ENCODE results near the gene TMEM240.
A peak's percentile ranks its signal among the peaks of the same experiment; 100 is the strongest.
"Not testable (repeated sequence)": the region's sequence is repeated elsewhere in the genome, so short reads cannot be mapped to it uniquely, and the experiment has no call there.

The TMEM240 gene

DNA sequence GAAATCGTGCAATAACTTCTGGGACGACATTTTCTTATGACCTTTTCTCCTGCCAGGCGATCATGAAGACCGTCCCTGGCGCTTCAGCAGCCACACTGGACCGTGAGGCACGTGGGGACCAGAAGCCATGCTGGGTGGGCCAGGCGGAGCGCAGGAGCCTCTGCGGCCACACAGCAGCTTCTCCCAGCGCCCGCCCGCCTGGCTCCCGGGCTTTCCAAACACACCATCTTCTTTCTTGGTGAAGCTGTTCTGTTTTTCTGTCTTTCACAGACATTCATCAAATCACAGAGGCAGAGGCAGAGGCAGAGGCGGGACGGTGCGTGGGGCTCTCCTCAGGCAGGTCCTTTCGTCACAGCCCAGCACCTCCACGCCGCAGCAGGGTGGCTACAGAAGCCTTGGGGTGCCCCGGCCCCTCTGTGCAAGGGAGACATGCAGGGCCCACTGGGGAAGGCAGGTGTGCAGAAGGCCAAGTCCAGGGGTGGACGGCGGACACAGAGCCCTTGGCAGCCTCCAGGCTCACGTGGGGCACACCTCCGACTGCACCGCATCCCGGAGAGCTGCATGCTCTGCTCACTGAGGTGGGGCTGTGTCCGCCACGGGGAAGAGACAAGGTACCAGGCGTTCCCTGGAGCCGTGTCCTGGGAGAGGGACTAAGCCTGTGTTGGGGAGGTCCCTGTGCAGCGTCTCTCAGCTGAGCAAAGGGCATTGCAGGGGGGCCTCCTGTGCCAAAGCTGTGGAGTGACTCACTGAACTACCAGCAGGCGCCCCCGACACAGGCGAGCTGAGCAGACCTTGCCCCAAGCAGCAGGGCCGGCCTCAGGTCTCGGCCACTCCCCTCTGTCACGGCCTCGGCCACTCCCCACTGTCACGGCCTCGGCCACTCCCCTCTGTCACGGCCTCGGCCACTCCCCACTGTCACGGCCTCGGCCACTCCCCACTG is 2.6 kb upstream of the TMEM240 start:
- Histone ChIP-seq H3K27ac (peak overlapping the region in 1 of 21 experiments; percentile 36), H3K4me3 (no peak overlapping the region)

DNA sequence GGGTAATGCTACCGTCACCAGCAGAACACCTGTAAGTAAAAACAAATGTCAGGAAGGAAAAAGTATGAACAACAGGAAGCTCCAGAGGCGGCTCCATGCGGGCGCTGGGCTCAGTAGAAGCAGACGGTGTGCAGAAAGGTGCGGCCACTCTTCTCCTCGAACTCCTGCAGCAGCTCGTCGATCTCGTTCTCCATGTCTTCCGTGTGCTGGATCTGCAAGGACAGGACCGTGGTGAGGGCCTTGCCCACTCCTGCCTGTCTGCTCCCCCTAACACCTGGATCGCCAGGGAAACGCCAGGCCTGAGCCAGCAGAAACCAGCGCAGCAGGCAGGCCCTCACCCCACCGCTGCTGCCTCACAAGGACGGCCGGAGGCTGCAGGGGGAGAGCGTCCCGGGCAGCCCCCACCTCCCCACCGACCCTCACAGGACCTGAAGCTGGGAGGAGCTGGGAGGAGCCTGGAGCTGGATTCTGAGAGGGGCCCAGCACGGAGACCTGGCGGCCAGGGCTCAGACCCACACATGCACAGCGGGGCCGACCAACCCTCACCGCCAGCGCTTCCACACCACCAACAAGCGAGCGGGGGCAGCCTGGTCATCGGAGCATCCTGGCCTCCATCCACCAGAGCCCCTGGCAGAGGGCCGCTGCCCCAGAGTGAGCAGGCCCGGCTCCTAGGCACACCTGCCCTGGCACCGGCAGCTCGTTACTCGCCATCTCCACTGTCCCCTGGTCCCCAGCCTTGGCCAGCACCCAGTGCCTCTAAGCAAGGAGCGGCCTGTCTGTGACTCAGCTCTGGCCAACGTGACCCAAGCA is 1.7 kb upstream of the TMEM240 start:
- no peak overlapping the region for H3K4me3 ChIP-seq
- H3K27ac ChIP-seq = no peak overlapping the region

DNA sequence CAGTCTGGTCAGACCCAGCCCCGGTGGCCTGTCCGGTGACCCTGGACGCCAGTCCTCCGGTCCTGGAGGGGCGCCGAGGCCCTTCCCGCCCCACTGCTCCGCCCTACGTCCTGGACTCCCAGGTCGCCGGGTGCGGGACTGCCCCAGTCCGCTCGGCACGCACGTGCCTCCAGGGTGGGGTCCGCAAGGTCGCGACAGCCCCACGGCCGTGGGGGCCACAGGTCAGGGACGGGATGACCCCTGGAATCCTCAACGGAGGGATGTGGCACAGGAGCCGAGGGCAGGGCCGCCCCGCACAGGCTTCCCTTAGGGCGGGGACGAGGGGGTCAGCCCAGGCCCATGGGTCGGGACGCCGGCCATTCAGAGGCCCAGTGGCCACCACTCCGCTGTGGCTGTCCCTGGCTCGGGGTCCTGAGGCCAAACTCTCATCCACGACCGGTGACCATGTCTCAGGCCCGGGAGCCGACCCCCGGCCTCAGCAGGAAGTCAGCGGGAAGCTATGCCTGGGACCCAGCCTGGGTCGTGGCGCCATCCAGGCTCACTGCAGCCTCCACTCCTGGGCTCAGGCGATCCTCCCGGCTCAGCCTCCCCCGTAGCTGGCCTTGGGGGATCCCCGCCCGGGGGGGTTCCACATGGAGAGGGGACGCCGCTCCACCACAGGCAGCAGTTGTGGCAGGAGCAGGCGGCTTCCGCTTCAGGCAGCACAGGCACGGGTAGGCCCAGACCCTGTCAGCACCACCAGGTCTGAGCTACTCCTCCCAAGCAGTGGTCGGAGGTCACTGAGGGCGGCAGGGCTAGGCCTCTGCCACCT is 599 bp upstream of the TMEM240 start:
- H3K4me3 ChIP-seq = peak overlapping the region; percentile 29 to 52 (median 40)
- peak overlapping the region in 16 of 21 experiments; percentile 29 to 80 (median 68) for H3K27ac ChIP-seq

DNA sequence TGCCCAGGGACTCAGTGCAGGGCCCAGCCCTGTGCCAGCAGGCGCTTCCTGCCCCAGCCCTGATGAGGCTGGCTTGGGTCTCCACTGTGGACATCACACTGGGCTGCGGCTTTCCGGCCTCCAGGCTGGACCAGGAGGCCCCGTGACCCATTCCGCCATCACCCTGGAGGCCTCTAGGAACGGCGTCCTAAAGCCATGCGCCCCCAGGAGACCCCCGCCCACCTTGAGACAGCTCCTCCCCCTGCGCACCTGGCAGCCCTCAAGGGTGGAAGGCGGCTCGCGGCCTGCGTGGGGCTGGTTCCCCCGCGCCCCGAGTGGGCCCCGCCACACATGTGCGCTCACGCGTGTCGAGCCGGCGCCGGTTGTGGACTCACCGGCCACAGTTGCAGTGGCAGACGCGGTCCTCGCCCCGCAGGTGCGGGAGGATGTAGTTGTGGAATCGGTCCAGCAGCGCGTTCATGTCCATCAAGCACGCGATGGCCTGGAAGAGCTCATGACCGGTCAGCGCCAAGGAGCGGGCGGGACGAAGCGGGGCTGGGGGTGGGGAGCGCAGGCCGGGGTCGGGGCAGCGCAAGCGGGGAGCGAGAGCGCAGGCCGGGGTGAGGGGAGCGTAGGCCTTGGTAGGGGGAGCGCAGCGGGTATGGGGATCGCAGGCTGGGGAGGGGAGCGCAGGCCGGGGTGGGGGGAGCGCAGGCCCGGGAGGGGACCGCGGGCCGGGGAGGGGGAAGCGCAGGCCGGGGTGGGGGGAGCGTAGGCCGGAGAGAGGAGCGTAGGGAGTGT is 924 bp downstream of the TMEM240 start:
- Histone ChIP-seq H3K27ac (peak overlapping the region in 11 of 21 experiments; percentile 10 to 80 (median 71)), H3K4me3 (peak overlapping the region; percentile 29 to 52 (median 40))

DNA sequence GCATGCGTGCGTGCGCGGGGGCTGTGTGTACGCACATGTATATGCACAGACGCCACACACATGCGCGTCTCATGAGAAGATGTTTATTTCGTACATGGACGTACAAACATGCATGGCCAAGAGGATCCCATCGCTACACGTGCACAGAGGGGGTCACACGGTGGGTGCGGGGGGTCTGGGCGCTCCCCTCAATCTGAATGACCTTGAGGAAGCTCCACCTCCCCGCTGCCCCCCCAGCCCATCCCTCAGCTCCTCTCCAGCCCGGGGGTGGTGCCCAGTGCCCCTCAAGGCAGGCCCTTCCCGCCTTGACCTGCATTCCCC is 1.5 kb downstream of the TMEM240 start:
- peak overlapping the region in 2 of 21 experiments; percentile 71 to 80 for H3K27ac ChIP-seq

DNA sequence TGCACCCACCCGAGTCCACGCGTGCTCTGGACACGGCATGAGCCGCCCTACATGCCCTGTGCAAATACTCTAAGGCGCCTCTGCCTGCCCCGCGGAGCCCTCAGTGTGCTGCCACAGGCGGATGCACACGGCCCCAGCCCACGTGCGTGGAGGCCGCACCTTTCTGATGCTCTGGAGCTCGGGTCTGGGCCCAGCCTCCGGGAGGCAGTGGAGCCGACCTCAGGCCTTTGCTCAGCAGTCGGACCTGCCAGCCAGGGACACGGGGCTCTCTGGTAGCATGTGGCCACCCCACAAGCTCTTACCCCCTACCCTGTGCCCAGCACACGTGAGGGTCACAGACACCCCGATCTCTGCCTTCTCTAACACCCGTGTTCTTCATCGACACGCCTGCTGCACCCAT is 2.1 kb downstream of the TMEM240 start:
- no peak overlapping the region for H3K4me3 ChIP-seq
- H3K27ac ChIP-seq = no peak overlapping the region

More for the DNA sequence above, 1.5 kb downstream of the TMEM240 start:
- H3K4me3 ChIP-seq = peak overlapping the region in 2 of 7 experiments; percentile 40 to 52

DNA sequence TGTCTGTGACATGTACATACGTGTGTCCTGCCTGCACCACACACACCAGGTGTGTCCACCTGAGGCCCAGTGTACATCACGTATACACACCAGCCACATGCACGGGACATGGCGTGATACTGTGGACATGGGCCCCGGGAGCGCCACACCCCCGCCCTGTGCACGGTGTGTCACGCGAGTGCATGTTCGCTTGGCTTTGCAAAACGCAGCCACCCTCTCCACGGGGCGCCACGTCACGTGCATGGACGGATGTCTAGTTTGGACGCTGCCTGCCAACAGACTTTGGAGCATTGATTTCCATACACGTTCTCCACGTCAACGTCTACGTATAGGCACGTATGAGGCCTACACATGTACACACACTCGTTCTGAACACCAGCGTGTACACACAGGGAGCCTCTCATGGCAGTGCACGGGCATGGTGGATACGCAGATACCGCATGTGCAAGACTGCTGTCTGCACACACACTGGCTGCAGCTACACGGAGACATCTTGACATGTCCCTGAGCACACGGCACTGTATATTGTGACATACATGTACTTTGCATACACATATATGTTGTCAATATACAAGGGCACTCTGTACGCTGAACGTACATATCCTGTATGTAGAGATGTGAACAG is 2.7 kb downstream of the TMEM240 start:
- H3K27ac ChIP-seq = no peak overlapping the region
- H3K4me3 ChIP-seq = no peak overlapping the region

DNA sequence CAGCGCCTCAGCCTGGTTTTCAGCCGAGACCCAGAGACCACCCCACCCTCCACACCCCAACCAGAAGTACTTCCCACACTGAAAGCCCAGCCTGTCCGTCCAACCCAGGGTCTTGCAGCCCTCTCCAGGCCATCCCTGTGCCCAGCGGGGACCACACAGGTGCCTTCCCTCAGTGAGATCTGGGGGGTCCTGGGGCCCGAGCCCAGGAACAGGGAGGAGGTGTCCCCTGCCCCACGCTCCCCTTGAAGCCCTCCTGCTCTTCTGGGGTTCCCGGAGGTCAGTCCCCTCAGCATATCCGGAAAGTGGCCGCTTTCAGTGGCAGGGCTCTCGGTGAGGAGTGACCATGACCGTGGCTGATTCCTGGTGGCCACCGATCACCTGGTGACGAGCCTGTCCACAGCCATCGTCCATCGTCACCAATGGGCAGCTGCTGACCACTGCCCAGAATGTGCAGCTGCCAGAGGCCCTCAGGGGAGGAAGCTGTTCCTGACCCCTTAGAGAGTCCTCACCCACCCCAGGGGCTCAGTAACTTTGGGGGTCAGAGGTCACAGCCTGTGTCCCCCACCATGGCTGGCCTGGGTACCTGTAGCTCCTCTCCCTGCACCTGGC is 3.4 kb downstream of the TMEM240 start:
- no peak overlapping the region for H3K27ac ChIP-seq
- no peak overlapping the region for H3K4me3 ChIP-seq

DNA sequence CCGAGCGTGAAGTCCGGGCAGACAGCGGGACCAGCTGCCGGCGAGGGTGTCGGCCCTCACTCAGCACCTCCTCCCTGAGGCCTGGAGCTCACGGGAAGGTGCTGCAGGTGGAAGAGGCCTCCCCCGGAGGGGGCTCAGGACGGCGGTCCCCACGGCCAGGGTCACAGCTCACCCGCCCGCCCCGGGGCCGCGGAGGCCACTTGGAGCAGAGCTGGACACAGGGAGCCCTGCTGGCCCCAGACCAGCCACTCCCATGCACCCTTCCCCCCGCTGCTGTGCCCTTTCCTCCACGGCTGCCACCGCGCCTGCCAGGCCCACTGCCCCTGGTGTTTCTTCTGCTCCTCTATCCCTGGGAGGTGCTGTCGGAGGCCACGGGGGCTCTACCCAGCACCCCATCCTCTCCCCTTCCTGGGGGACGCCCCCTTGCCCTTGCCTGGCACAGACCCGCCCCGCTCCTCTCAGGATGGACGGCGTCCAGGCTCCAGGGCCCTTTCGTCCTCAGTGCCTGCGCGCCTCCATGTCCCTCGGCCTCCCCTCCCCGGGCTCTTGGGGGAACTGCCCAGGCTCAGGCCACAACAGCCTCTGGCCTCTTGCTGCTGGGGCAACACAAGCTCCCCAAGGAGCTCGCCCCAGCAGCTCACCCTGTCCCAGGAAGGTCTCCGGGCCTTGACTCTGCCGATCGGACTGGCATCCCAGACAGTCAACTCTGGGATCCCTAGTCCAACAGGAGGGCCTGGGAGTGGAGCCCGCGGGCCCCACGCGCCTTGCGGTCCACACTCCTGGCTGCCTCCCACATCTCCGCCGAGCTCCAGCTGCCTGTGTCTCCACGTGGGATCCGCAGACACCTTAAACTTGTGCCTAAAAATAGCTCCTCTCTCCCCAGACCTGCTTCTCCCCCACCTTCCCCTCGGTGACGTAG is 4.1 kb downstream of the TMEM240 start:
- no peak overlapping the region for H3K27ac ChIP-seq
- no peak overlapping the region for H3K4me3 ChIP-seq

DNA sequence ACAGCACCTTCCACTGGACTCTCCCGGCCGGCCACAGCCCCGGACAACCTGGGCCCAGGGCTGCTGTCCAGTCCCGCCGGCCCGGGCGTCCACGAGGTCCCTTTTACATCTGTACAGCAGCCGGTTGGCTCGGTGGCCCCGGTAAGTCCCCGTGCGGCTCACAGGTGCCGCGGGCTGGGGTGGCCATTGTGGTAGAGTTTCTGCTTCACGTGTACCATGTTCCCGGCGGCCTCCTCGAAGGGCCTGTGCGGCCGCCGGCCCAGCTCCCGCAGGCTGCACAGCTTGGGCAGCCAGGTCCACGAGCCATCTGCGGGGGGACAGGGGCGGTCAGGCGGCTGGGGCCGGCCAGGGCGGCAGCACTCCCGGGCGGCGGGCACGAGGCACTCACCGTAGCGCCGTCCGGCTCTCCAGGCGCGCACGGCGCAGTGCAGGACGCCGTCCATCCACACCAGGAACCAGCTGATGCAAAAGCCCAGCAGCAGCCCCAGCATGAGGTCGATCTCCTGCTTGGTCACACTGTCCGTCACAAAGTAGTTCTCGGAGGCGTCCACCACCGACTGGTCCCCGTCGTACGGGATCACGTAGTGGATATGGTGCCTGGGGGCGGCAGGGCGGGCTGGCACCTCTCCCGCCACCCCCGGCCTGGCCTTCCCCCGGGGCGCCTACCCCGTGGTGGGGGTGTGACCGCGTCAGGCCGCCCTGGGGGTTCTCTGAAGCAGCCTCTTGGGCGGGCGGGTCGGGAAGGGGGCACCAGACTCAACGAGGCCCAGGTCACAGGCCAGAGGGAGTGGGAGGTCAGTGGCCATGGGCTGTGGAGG is 5.0 kb downstream of the TMEM240 start:
- no peak overlapping the region for H3K4me3 ChIP-seq
- H3K27ac ChIP-seq = no peak overlapping the region

DNA sequence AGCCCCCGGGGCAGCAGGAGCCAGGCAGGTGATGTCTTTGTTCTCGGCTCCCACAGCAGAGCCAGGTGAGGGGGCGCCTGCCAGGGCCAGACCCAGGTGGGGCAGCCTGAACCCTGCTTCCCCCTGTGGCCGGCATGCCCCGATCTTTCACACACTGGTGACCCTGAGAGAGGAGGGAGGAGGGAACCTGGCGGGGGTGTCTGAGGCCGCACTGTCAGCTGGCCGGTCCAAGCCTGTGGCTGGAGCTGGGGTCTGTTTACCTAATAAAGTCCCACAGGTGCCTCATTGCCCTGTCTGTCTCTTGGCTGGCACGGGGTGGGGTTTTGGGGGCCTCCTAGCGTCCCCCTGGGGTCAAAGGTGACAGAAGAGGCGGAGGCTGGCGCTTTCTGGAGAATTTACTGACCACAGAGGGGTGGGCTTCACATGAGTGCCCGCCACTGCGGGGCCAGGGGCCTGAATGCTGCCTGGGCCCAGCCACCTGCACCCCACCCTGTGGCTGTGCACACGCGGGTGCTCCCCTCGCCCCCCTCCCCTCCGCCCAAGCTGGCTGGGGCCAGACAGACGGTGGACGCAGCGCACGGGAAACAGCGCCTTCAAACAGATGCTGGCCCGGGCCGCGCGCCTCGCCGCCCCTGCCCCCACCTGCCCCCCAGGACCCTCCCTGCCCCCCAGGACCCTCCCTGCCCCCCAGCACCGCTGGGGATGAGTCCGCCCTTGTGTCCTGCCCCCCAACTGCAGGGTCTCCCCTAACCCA is 5.8 kb downstream of the TMEM240 start:
- no peak overlapping the region for H3K27ac ChIP-seq
- H3K4me3 ChIP-seq = no peak overlapping the region

DNA sequence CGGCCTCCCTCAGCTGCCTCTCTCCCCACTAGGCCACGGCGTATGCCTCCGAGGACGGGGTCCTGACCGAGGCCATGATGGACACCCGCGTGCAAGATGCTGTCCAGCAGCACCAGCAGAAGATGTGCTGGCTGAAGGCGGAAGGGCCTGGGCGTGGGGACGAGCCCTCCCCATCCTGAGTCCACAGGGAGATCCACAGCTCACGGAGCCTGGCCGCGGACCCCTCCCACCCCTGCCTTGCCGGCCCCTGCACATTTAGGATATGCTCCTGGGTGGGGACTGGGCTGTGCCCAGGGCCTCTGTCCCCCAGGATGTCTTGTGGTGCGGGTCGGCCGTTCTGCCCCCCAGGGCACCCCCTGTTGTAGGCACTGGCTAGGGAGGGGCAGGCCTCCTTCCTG is 6.5 kb downstream of the TMEM240 start:
- not testable (repeated sequence) for H3K4me3 ChIP-seq, H3K27ac ChIP-seq

DNA sequence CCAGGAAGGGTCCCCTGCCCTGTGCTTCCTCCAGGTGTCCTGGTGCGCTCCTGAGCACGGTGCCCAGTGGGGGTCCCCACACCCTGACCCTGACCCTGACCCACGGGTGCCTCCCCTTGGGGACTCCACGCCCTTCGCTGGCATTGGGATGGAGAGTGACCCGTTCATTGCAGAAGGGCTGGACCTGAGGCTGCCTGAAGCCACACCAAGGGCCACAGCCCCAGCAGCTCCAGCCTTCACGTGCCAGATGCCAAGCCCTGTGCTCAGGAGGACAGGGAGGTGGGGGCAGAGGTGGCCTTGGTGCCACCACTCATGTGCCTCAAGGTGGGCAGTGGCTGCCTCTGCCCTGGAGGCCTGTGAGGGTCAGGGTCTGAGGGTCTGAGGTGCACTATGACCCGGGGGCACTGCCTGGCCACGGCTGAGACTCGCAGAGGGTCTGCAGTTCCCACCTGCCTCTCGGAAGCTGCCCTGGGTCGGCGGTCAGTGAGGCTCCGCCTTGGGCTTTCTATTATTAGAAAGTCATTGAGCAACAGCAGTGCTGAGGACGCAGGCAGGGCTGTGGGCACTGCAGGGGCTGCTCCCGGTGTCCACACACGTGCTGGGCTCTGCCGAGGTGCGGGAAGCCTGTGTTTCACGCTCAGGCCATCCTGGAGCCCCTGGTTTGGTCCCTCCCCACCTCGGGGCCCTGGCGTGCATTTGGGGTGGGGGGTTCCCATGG is 7.1 kb downstream of the TMEM240 start:
- not testable (repeated sequence) for H3K4me3 ChIP-seq, H3K27ac ChIP-seq

DNA sequence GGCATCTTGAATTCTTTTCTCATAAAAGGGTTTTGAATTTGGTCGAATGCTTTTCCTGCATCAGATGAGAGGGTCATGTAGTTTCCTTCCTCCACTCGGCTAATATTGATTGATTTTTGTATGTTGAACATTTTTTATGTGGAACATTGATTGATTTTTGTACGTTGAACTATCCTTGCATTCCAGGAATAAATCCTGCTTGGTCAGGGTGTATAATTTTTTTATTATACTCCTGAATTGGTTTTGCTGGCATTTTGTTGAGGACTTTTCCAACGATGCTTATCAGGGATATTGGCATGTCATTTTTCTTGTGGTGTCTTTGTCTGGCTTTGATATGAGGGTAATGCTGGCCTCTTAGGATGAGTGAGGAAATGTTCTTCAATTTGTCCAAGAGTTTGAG is 8.5 kb downstream of the TMEM240 start:
- Histone ChIP-seq H3K27ac (no peak overlapping the region), H3K4me3 (no peak overlapping the region)

DNA sequence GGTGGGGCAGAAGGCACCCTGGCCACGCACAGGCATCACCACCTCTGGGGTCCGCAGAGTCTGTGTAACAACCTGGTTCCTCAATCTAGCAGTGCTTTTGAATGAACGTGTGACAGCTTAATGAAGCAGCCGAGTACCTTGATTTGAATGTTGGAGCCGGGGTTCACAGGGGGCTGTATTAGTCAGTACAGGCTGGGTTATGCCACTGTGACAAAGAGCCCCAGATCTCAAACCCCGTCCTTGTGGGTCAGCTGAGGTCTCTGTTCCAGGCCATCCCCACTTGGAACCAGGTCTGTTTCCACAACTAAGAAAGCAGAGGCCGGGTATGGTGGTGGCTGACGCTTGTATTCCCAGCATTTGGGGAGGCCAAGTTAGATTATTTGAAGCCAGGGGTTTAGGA is 10.5 kb downstream of the TMEM240 start:
- Histone ChIP-seq H3K4me3 (no peak overlapping the region), H3K27ac (no peak overlapping the region)
